GM18870 (cell line): Measurements from ENCODE around the gene SH3YL1.

ENCODE experiments used
- ATAC-seq: cut with Tn5 transposase; IDR thresholded peaks from one replicate; pipeline ENCODE4 v1.9.1; 2021; ENCODE audit warnings: moderate library complexity; ENCODE audit not compliant: unreplicated experiment

The SH3YL1 gene

DNA sequence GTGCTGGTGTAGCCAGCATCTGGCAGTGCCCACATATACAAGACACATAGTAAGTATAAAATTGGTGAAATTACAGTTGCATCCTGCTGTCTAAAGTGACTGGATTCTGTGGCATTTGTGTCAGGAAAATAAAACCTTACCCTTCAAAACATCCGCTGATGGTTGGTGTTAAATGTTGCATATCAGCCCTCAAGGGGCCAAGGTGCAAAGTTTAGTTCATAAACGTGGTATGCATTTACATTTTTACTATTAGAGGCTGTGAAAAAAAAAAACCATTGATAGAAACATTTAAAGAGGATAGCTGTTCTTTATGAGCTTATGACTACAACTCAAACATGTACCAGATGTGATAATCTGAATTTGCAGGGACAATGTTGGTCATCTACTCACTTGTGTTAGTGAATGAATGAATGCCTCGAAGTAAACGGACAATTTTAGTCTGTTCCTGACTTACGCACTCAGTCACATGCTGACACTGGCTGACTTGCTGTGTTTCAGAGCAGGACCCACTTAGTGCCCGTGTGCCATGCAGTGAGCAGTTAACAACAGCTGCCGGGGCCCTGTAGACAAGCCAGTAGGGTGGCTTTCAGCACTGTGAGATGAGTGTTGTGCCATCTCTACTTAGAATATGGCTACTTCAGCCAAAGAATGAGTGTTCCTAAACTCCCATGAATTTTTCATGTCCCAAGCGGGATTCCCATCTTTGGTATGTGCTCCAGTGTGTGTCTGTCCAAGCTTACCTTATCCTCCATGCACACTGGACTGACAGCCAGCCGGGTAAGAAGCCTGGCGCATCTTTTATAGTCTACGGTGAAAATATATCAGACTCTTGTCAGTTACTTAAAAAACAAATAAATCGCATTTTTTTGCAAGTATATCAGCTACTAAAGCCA, 18.8 kb upstream of the SH3YL1 start:
- no peak for ATAC-seq

DNA sequence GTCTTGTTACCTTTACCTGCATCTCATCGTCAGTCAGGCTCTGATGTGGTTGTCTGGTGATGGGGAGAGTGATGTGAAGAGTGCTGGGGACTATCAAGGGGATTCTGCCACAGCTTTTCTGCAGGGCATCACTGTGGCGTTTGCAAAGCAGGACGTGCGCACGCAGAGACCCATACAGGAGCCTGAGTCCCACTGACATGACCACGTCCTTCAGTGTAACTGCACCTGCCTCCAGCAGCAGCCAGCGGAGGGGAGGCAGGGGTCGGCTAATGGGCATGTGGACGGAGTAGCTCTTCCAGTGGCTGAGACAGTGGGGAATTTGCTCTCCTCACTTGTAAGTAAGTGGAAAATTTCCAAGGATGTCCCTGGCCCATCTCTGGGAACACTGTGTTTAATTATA, 17.5 kb upstream of the SH3YL1 start:
- no peak for ATAC-seq

DNA sequence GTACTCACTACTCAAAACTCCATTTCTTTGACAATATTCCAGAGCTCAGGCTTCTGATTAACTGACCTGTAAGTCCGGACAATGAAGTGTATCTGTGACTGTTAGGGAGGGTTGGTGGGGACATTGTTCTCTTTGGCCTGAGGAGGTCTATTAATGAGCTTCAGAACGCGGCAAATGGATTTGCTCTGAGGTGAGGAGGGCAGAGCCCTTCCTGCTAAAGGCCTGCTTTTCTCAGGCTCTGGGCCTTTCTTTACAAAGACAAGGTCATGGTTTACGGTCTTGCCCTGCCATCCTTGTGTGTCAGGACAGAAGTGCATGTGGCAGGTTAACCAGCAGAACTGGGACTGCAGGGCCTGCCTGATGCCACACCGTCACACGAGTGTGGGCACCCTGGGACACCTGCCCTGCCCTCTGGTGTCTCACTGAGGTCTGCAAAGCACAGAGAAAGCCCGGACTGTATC, 16.8 kb upstream of the SH3YL1 start:
- ATAC-seq: no peak

DNA sequence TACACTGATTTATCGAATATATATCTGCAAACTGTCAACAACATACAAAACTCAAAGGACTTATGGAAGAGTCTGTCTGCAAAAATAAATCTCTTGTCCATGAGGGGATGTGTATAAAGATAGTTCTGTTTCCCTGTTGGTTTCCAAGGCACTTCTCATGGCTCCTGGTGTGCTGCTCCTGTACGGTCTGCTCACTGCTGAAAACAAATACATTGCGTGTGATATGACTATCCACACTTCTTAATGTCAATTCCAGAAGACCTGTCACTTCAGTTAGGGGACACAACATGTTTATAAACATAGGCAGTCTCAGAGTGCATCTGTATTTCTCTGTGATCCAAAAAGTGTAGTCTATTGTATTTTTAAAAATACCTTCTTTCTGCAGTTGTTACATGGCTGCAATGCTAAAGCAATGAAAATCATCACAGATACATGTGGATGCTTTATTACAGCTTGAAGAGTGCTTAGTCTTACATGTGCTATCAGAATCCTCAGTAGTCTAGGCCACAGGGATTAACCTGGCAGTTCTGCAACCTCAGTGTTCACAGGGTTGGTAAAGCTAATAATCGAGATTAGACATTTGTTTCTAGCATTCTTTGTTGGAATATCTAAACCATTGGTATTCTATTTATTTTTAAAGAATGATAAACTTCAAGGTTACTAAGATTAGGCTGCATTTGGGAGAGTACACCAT, 16.3 kb upstream of the SH3YL1 start:
- ATAC-seq: no peak

DNA sequence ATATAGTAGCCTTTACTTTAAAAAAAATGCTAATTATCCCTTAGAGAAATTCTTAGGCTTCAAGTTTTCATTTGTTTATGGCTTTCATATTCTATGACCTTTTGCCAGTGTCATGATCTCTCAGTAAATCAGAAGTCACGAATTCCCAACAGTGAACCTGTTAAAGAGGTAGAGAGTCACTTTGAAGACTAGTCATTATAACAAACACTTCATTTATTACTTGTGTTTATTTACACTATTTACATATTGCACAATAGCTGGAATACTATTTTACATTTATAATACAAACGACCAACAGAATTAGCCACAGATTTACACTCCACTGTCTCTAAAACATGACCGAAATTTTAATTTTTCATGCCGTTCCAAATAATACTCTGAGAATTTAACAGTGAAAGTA, 15.5 kb upstream of the SH3YL1 start:
- no peak for ATAC-seq

DNA sequence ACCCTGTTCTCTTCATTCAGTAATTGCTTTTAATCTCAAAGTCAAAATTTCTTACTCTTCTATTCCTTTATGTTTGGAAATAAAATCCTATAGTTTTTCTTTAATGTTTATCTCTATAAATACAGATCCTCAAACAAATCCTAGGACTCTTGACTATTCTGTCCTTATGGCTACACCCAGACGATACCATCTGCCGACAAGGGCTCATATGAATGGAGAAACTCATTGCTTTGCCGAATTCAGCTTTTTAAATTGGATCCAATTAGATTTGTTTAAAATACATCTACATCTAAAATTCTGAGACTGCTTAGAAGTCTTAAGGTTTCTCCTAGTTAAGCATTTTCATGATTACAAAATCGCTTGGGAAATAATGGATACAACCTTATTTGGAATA, 15.1 kb upstream of the SH3YL1 start:
- no peak for ATAC-seq

DNA sequence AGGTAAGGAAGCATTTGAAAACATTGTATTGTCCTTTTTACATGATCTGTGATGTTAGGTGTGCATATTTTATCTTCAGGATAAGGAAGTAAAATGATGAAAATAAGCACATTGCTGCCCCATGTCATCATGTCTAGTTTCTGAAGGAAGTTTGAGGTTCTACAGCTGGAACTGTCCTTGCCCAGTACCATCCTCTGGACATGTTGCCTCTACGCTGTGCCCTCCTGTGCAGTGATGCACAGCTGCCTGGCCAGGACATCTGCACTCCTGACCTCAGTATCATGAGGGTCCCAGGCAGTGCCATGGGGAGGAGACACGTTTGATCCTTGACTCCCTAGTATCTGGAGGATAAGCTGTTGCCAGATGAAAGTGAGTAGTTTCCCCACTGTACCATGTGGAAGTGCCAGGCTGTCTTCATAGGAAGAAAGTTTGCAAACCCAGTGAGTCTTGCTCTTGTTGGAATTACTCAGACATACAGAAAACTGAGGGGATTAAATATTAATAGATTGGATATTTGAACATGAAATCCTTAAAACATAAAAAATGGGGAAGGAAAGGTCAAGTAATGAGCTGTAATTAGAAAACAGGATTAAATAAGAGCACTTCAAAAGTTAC, 14.6 kb upstream of the SH3YL1 start:
- no peak for ATAC-seq

DNA sequence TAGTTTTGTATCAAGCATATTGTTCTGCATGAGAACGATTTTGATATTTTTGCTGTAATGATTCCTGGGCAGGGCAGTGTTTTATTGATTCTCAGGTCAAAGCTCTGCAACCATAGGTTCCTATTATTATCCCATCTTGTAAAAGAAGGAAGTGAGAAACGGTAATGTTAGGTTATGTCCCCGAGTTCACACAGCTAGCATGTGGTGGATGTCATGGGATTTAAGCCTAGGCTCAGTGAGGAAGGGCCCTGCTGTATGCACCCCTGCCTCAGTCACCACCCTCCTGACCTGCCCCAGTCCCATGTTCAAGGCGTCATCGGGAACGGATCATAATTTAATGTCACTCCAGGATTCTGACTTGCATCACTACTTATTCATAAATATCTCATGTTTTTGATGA, 11.6 kb upstream of the SH3YL1 start:
- ATAC-seq: peak; percentile 90

DNA sequence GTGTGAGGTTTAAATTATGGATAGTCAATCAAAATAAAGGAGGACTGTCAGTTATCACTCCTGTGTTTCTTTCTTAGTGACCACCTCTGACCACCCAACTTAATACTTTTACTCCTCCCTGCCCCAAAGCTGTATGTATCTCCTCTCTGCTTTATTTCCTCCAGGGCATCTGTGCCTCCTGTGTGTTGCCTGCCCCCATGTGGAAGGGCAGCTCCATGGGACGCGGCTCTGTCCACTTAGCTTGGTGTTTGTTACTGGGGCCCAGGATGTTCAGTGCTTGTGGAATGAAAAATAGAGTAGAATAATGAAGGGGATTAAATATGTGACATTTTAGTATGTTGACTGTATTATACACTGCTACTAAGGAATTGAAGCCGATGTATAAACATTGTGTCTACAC, 10.7 kb upstream of the SH3YL1 start:
- ATAC-seq: no peak

DNA sequence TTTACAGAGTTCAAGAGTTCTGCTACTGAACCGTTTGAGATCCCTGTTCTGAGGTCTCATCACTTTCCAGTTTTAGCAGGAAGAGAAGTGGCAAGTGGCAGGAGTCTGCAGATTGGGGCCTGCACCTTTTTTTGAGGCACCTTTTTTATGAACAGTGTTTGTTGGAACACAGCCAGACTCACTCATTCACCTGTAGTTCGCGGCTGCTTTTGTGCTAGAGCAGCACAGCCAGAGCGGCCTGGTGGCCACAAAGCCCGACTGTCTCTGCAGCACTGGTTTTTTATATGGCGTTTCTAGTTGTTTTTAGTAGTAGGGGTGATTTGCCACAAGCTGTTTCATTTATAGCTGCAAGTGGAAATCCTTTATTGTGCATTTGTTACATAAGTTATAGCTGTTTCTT, 9.5 kb upstream of the SH3YL1 start:
- ATAC-seq: no peak

DNA sequence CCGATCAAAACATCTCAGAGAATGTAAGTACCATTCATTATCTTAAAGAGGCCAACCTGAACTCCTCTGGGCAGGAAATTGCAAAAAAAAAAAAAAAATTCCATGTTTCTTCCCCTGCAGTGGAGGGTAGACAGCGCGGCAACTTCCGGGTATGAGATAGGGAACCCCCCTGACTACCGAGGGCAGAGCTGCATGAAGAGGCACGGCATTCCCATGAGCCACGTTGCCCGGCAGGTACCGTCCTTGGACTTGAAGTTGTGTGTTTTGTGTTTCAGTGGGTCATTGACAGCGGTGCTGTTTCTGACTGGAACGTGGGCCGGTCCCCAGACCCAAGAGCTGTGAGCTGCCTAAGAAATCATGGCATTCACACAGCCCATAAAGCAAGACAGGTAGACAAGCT, 8.1 kb upstream of the SH3YL1 start:
- no peak for ATAC-seq

DNA sequence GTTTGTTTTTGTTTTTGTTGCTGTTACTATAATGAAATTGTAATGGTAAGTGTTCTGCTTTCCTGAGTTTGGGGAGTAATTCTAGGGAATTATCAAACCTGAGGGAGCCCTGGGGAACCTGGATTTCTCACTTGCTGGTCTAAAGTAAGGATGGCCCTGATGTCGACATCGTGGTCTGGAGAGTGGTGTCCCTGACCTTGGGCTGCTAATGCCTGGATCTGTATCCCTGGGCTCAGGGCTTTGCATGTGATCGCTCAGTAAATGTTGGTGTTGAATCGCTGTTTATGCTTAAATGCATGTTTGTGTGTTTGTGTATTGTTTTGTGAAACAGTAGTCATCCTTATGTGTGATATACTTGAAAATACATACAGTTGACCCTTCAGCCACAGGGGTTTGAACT, 7.0 kb upstream of the SH3YL1 start:
- ATAC-seq: no peak

DNA sequence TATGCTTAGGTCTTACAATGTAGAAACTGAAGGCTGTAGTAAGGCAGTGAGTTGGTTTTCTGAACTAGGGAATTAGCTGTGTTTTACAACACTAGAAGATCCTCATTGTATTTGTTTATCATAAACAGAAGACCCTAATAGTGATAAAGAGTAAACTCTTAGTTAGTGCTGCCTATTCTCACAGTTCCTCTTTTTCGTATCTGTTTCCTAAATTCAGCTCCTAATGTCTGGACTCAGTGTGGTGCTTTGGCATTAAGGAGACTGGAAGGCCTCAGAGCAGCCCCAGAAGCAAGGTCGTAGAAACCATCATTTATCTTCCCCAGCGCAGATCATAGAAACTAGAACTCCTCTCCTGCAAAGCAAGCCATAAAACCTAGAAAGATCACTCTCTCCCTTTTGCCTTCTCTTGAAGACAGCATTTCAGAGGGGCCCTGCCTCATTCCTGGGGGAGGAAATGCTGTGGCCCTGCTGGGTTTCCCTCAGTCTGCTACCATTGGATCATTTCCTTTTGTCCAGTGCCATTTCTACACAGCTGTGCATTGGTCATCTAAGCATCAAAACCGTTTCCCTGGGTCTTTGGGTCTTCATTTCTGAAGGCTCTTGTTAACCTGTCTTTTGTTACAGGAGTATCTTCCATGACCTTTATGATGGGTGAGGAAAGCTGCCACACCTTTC, 5.7 kb upstream of the SH3YL1 start:
- ATAC-seq: no peak

DNA sequence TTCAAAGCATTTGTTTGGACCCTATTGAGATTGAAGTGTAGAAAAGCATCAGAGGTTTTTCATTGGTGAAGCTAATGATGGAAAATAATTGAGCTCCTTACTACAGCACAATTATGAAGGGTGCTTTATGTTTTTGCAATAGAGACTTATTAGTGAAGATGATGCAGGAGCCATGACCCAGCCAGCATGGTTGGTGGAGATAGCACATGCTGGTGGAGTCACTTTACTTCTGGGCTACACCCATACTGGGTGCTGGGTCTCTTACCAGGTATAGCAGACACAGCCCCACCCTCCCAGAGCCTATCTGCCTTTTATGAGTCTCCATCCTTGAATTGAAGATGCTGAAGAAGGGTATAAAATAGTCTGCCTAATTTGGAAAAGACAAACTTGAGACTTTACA, 4.5 kb upstream of the SH3YL1 start:
- ATAC-seq: no peak

DNA sequence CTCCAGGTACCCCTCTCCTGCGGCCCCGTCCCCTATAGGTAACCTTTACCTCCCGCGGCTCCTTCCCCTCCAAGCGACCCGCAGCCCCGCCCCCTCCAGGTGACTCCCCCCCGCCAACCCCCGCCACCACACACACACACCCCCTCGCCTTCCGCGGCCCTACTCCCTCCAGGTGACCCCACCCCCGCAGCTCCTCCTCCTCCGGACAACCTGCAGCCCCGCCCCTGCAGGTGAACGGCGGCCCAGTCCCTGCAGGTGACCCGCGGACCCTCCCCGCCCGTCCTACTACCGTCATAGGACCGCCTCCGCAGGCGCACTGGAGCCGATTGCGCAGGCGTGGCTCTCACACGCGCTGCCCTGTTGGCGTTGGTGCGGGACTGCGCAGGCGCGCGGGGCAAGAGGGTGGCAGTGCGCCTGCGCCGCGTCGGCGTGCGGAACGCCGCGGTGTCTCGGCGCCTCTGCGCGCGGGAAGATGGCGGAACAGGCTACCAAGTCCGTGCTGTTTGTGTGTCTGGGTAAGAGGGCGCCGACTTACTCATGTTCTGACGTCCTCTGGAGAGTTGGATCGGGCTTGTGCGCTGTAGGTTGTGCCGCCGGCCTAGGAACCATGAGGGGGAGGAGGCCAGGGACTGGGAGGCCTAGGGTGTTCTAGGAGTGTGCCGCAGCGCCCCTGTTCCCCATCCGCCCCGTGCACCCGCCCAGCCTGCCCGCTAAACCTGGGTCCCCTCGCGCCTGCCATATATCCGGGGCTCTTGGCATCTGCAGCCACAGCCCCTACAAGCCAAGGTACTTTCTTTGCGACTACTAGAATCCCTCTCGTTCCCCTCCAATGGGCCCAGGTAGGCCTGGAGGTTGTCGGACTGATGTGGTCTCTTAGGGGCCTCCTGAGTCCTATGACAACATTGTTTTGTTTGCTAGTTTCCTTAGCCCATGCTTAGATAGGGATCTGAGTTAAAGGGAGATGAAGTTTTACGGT, 949 bp upstream of the SH3YL1 start, which contains the start of gene ACP1:
ACP1 (plus strand) TSS at position 455 of the 976 bp plus-strand sequence; CDS start at position 473, 18 bp downstream.
- ATAC-seq: peak; percentile 77

DNA sequence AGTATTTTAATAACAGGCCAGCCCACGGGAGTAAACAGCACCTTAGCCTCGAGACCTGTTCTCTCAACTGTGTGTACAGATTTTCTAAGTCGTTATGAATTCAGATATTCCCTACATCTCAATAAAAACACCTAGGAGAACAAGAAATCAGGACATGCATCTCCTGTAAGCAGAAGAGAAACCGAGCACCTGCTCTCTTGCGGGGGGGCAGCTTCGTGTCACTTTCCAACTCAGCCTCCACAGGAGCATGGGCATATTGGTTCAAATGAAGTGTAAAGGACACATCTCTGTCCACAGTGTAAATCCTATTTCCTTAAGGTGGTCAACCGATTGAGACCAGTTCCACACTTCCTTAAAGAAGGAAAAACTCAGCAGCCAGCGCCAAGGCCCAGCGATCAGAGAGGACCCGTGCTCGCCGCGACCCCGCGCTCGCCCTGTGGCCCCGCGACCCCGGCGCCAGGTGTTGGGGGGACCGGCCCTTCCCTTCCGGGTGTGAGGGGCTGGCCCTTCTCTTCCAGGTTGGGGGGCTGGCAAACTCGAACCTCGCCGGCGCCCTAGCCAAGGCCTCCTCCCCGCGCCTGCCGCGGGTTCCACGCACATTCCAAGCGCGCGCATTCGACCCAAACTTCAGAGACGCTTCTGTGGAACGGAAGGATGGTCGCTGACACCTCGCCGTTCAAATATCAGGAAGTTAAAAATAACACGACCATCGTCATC, 652 bp downstream of the SH3YL1 start:
- ATAC-seq: no peak

DNA sequence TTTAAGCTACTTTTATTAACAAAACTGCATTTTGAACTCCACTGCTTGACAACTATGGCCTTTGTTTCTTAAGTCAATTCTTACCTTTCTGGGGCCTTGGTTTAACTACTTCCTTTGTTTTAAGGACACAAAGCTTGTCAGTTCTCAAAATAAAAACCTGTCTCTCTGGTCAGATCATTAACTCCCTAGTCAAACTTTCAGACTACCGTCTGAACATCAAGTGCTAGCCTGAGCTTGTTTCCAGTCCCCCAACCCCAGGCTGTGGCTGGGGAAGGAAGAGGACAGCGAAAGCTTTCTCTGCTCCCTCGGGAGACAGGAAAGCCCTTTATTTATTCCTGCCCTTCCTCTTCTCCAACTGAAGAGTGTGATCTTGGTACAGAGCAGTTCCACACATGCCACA, 1.7 kb downstream of the SH3YL1 start:
- no peak for ATAC-seq

DNA sequence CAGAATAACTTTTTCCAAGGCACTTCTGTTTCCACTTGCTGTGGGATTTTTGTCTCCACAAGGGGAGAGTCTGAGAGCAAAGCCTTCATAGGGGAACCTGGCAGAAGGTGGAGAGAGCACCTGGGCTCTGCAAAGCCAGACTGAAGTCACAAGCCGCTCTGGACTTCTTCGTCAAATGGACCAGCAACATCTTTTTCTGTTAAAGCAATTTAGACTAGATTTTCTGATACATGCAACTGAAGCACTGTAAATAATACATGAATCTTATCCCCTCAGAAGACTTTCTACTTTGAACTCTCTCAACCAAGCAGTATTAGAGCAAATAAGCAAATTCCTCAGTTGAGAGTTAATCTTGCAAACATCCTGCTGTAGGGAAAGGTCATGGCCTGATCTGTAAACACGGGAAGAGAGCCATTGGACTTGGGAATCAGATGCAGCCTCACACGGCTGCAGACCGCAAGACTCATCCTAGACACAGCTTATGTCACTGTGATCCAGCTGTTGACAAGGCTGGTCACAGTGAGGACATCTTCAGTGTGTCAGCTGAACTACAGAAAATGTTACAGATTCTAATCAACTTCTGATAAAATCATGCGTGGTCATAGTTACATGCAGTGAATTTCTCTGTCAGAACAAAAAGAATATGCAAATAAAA, 3.2 kb downstream of the SH3YL1 start:
- ATAC-seq: no peak

DNA sequence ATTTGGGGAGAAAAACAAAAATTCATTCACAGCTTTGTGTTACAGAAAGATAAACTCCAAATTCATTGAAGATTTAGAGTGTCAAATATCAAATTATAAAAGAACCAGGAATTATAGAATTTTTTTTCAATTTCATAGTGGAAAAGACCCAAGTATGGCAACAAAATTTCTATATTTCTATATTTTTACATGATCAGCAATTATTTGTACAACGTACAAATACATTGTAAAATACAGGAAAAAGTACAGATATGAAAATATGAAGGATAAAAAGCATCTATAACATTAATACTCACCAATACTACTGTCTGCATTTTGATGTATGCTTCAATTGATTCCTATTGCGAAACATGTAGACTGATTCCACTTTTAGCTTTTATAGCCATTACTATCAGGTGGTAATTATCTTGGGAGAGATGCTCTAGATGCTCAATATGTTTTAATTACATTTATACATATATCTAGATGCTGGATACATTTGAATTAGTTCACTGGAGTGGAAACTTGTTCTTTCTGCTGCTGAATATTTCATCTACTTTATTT, 4.0 kb downstream of the SH3YL1 start:
- no peak for ATAC-seq
